Transverse colon (tissue), 4 donors: ENCODE data around the gene C1orf210. TPM values are rescaled to one million over a fixed set of nuclear protein-coding genes. Genes with fewer than 3 reads are reported as not detected.

Experiments
- DNase-seq: peaks from one replicate; pipeline ENCODE4 v3.0.0-alpha.2; 2019
- H3K27ac ChIP-seq, 4 donors: fragments of 200-600 bp; sonication (generic); 2 replicates each; pipeline ENCODE4 v1.5.1; 2016 to 2018; ENCODE audit warnings: inconsistent platforms in 4 of 4
- H3K27me3 ChIP-seq: fragments of 200-600 bp; sonication (generic); 2 replicates; pipeline ENCODE4 v1.5.1; 2017; ENCODE audit warnings: inconsistent platforms
- H3K36me3 ChIP-seq, 4 donors: fragments of 200-600 bp; sonication (generic); 2 replicates each; pipeline ENCODE4 v1.5.1; 2017 to 2019; ENCODE audit warnings: inconsistent platforms in 4 of 4
- H3K4me1 ChIP-seq, 4 donors: fragments of 200-600 bp; sonication (generic); 2 replicates each; pipeline ENCODE4 v1.5.1; 2017 to 2020; ENCODE audit warnings: inconsistent platforms in 4 of 4
- H3K4me3 ChIP-seq, 4 donors: fragments of 200-600 bp; sonication (generic); 1 replicate in 1 of 4; 2 replicates in 3 of 4; pipeline versions ENCODE4 v1.5.1 to v1.6.1; 2017 to 2019; ENCODE audit warnings: inconsistent platforms in 4 of 4
- H3K9me3 ChIP-seq, 2 donors: fragments of 200-600 bp; sonication (generic); 2 replicates each; pipeline ENCODE4 v1.5.1; 2017 to 2019; ENCODE audit warnings: inconsistent platforms in 2 of 2
- CTCF ChIP-seq, 5 experiments: fragments of 200-600 bp in 3 of 5; fragments of 450-650 bp in 2 of 5; sonication (generic) in 3 of 5; IDR thresholded peaks; 1 replicate in 2 of 5; 2 replicates in 3 of 5; pipeline ENCODE4 v1.5.1; 2016 to 2017; ENCODE audit warnings: antibody characterized with exemption in 5 of 5, inconsistent platforms in 3 of 5, mild to moderate bottlenecking in 2 of 5, moderate library complexity in 1 of 5
- EP300 ChIP-seq: sonication (generic); formaldehyde crosslinking; IDR thresholded peaks from one replicate; pipeline ENCODE4 v1.6.1; 2017; ENCODE audit warnings: antibody characterized with exemption, low read depth
- POLR2A ChIP-seq: fragments of 450-650 bp; IDR thresholded peaks from one replicate; pipeline ENCODE4 v1.6.1; 2016; ENCODE audit warnings: antibody characterized with exemption, mild to moderate bottlenecking, moderate library complexity
- POLR2AphosphoS5 ChIP-seq, 3 donors: sonication (generic); formaldehyde crosslinking; IDR thresholded peaks; one replicate each; pipeline ENCODE4 v1.6.1; 2016; ENCODE audit warnings: antibody characterized with exemption in 3 of 3
- WGBS, 2 donors: methylation state at CpG; one replicate each; pipeline ENCODE4 v1.1.5; 2018; ENCODE audit warnings: low coverage in 1 of 2; 5-methylcytosine and 5-hydroxymethylcytosine counted together
- in situ Hi-C, 4 donors: fragments of 200-750 bp; cut with MboI; loops; one replicate each; pipeline versions ENCODE4 v1.15.0 to v1.15.1; 2017; ENCODE audit warnings: low sequenced_read_pairs in 3 of 4, low pct_ligation_motif_present in 1 of 4, low pct_unique_long_range_greater_than_20kb in 1 of 4
- intact Hi-C: fragments of 100-400 bp; cut with DNase I; formaldehyde crosslinking; loops from one replicate; pipeline ENCODE4 v1.15.1; 2023; ENCODE audit warnings: low total_unique reads
- total RNA-seq, 4 donors: library from RNA; depleted of rRNA; stranded (reverse); fragments of >200 nt; gene quantifications; one replicate each; pipeline ENCODE4 v1.1.0, GENCODE V29; 2016

C1orf210 gene
- total RNA-seq, 4 donors from 2014 or later: 43.8 to 100 (median 57.6) TPM

GRCh38 chr1:43232074-43232473 is 53.3 kb downstream of the C1orf210 start:
- TF ChIP-seq POLR2AphosphoS5 (IDR thresholded peaks at IDR 0.05): no peak
- TF ChIP-seq POLR2A: no peak
- TF ChIP-seq EP300: no peak
- TF ChIP-seq CTCF (IDR thresholded peaks at IDR 0.05): no peak
- intact Hi-C loops (no loop called here), in situ Hi-C loops (loop anchor here in 1 of 4 donors (10.0 kb wide), 1 partner anchor 183 kb away; no protein-coding TSS in a partner anchor)
- Histone ChIP-seq H3K27ac (no peak overlapping the region), H3K9me3 (no peaks in the 10 kb centered on the region), H3K27me3 (no peaks in the 10 kb centered on the region), H3K4me1 (peaks cover 0 to 21% (median 7%) of the 10 kb centered on the region in 4 donors), H3K36me3 (no peaks in the 10 kb centered on the region), H3K4me3 (no peak overlapping the region)
- no peak for DNase-seq
- 52 to 61% methylated on average over 3 to 4 of the region's 4 CpGs for WGBS, 2 donors

Other genes with a start within 250 kb of the C1orf210 start
- 10 to 100 TPM; 12.5 to 35.5 (median 30.1) TPM for gene EBNA1BP2, start 113.3 kb downstream of the C1orf210 start, total RNA-seq
- gene CFAP57, start 113.3 kb downstream of the C1orf210 start, total RNA-seq: not detected
- 10 to 100 TPM; 19.7 to 66.8 (median 51.2) TPM for gene TMEM125, start 15.6 kb downstream of the C1orf210 start, total RNA-seq
- gene TIE1, start 15.4 kb upstream of the C1orf210 start, total RNA-seq: 1 to 10 TPM; 2.4 to 7.8 (median 5.3) TPM
- gene MPL, start 52.2 kb upstream of the C1orf210 start, total RNA-seq: under 1 TPM in 1 of 4 donors, not detected in 3; 0.32 TPM
- gene CDC20, start 73.4 kb upstream of the C1orf210 start, total RNA-seq: 10 to 100 TPM in 1 of 4 donors, 1 to 10 TPM in 2, not detected in 1; 2.9 to 38.4 (median 4.5) TPM
- 100 to 1,000 TPM in 1 of 4 donors, 10 to 100 TPM in 3; 58.4 to 114 (median 99.5) TPM for gene ELOVL1, start 82.4 kb upstream of the C1orf210 start, total RNA-seq
- gene MED8, start 104.2 kb upstream of the C1orf210 start, total RNA-seq: 10 to 100 TPM; 12.7 to 41.9 (median 25.0) TPM
- 100 to 1,000 TPM in 2 of 4 donors, 10 to 100 TPM in 2; 43.1 to 106 (median 82.2) TPM for gene SZT2, start 104.3 kb upstream of the C1orf210 start, total RNA-seq
- gene HYI, start 168.3 kb upstream of the C1orf210 start, total RNA-seq: 100 to 1,000 TPM in 3 of 4 donors, 10 to 100 TPM in 1; 71.1 to 126 (median 119) TPM
- gene PTPRF, start 245.3 kb upstream of the C1orf210 start, total RNA-seq: 100 to 1,000 TPM; 278 to 549 (median 404) TPM